NCI-H748 (cell line): ENCODE measurements around the gene SLC28A3.
"Not testable (repeated sequence)": the region's sequence is repeated elsewhere in the genome, so short reads cannot be mapped to it uniquely, and the experiment has no call there.

Source experiments
- DNase-seq: peaks from one replicate; lab custom pipeline; 2025; ENCODE audit not compliant: unreplicated experiment; lab: John Stamatoyannopoulos, UW

Gene SLC28A3

GRCh38 chr9:84340535-84340934, at the start of gene SLC28A3:
TSS of gene SLC28A3 (minus strand) at chr9:84340758. CDS start at chr9:84340633, 125 bp downstream.
- peak; percentile 23 for DNase-seq

- DNase-seq, result not testable (repeated sequence)
Measured at GRCh38 chr9:84390254-84390653, 49.7 kb upstream of the SLC28A3 start.

- DNase-seq, result no peak
Measured at GRCh38 chr9:84387821-84388220, 47.3 kb upstream of the SLC28A3 start.

DNA sequence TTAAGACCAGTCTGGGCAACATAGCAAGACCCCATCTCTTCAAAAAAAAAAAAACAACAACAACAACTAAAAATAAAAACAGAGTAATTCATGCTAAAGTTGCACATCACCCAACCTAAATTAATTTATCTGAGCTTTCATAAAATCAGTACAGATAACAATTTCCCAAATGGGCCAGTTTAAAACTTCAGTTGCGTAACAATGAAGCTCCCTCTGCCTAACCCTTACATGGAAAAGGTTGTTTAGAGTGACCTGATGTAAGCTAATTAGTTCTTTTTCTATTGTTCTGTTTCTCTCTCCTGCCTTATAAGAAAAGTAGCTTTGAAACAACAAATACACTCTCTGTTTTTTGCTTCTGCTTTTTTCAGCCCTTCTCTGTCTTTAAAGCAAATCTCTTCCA, 46.2 kb upstream of the SLC28A3 start:
- no peak for DNase-seq

GRCh38 chr9:84385386-84386040, 45.0 kb upstream of the SLC28A3 start:
- DNase-seq, result no peak

DNA sequence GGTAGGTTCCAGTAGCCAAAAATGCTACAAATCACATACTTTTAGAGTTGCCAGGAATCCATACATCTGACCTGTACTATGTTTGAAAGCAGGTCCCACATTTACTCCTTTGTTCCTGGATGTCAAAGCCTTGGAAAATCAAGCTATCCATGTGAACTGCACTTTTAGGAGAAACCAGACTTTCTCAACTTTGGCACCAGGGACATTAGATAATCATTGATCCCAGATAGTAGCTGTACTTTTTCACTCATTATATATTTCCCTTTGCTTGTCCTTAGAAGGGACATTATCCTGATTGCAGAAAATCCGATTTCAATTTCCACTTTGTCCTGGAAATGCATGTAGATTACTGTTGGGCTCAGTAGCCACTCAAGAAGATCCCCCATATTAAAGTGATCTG, 44.1 kb upstream of the SLC28A3 start:
- DNase-seq, result no peak

GRCh38 chr9:84383178-84383577, 42.6 kb upstream of the SLC28A3 start:
- DNase-seq, result no peak

GRCh38 chr9:84382720-84383119, 42.2 kb upstream of the SLC28A3 start:
- no peak for DNase-seq

DNA sequence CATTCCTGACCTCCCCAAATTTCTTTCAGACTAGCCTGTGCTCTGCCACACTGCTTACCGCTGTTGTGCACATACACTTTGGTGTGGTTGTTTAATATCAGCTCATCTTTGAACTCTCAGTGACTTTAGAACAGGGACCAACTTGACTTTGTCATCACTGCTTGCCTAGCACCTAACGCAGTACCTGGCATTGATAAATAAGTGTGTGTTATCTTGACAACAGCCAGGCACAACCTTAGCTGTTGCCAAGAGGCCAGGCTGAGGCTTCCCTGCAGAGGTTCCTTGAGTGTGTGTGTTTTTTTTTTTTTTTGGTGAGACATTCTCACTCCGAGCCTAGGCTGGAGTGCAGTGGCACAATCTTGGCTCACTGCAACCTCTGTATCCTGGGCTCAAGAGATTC, 41.0 kb upstream of the SLC28A3 start:
- no peak for DNase-seq

- no peak for DNase-seq
Measured at GRCh38 chr9:84379740-84380139, 39.2 kb upstream of the SLC28A3 start.

GRCh38 chr9:84375954-84376353, 35.4 kb upstream of the SLC28A3 start:
- no peak for DNase-seq

- no peak for DNase-seq
Measured at GRCh38 chr9:84374516-84374915, 34.0 kb upstream of the SLC28A3 start.

GRCh38 chr9:84374013-84374412, 33.5 kb upstream of the SLC28A3 start:
- DNase-seq, result no peak

DNA sequence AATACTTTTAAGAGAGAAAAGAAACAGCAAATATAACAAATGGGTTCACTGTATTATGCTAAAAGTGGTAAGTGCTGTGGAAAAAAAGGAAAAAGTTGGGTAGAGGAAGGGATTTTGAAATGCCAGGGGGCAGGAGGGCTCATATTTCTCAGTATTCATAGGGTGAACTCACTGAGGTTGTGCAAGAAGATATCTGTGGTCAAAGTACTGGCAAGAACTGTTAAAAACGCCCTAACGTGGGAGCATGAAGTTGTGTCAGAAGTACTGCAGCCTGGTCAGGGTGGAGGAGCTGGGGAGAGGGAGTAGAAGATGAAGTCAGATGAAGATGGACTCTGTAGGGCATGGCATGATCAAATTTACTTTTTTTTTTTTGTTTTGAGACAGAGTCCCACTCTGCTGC, 31.2 kb upstream of the SLC28A3 start:
- DNase-seq, result no peak

DNA sequence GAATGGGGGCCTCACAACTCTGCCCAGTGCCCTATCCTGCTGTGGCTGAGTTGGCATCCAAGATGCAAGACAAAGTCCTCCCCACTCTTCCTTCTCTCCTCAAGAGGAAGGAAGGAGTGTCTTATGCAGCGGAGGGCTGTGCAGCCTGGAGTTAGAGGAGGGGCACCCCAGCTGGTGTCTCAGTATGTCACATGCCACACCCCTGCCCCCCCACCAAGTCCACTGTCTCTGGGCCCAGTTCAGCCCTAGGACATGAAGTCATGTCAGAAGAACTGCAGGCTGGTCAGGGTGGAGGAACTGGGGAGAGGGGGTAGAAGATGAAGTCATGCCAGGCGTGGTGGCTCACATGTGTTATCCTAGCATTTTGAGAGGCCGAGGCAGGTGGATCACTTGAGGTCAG, 28.0 kb upstream of the SLC28A3 start:
- no peak for DNase-seq

GRCh38 chr9:84367726-84368125, 27.2 kb upstream of the SLC28A3 start:
- not testable (repeated sequence) for DNase-seq

- no peak for DNase-seq
Measured at GRCh38 chr9:84366683-84367082, 26.1 kb upstream of the SLC28A3 start.

GRCh38 chr9:84364894-84365490, 24.4 kb upstream of the SLC28A3 start:
- not testable (repeated sequence) for DNase-seq

DNA sequence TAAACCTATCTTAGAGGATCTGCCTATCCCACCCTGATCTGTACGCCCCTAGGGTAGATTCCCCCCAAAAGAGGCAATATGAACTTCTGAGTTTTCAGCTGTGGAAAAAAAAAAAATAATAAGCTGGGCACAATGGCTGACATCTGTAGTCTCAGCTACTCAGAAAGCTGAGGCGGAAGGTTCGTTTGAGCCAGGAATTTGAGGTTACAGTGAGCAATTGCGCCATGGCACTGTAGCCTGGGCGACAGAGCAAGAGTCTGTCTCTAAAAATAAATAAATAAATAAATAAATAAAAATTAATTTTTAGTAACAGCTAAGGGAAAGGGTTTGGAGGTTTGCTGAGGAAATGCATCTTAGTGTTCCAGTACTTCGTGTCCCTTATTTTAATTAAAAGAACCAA, 21.1 kb upstream of the SLC28A3 start:
- DNase-seq, result no peak

- no peak for DNase-seq
Measured at GRCh38 chr9:84357275-84357674, 16.7 kb upstream of the SLC28A3 start.

- no peak for DNase-seq
Measured at GRCh38 chr9:84354035-84354434, 13.5 kb upstream of the SLC28A3 start.

DNA sequence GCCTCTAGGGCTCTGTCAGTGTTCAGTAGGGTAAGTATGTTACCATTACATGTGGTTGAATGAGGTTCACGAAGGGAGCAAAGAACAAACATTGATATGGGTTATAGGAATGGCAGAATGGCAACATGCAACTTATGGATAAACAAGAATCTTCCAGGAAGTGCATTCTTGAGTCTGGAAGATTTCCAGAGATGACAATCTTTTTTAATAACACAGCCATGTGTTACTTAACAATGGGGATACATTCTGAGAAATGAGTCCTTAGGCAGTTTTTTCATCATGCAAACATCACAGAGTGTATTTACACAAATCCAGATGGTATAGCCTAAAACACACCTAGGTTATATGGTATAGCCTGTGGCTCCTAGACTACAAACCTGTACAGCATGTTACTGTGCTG, 9.1 kb upstream of the SLC28A3 start:
- DNase-seq, result no peak

DNA sequence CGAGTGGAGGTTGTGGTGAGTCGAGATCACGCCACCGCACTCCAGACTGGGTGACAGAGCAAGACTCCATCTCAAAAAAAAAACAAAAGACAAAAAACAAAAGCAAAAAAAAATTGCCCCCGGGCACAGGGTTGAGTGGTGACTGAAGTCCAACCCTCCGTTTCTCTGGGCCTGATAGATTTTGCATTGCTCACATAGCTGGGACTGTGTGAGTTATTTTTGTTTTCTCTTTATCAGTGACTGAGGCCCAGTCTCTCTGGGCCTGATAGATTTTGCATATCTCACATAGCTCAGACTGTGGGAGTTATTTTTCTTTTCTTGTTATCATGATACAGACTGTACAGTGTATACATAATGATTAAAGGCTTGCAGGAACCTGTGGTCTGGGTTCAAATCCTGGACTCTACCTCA, 2.6 kb upstream of the SLC28A3 start:
- DNase-seq, result no peak
